Neuronal stem cell (in vitro differentiated cells): ENCODE data around the gene SNX4.

Experiments used
- DNase-seq: peaks from one replicate; pipeline ENCODE4 v3.0.0-alpha.2; 2013; ENCODE audit warnings: low spot score
- H2AFZ ChIP-seq: one replicate; pipeline ENCODE4 v1.6.1; 2013; ENCODE audit warnings: mild to moderate bottlenecking, low read length, inconsistent platforms
- H2AK5ac ChIP-seq: 2 replicates; pipeline ENCODE4 v1.6.1; 2013; ENCODE audit warnings: low read depth, mild to moderate bottlenecking, inconsistent platforms, low read length, moderate library complexity, mixed read lengths
- H2BK120ac ChIP-seq: 2 replicates; pipeline ENCODE4 v1.6.1; 2013; ENCODE audit warnings: low read depth, mild to moderate bottlenecking, inconsistent platforms, low read length, moderate library complexity, mixed read lengths
- H2BK12ac ChIP-seq: one replicate; pipeline ENCODE4 v1.6.1; 2013; ENCODE audit warnings: low read length, inconsistent platforms
- H2BK15ac ChIP-seq: 2 replicates; pipeline ENCODE4 v1.6.1; 2013; ENCODE audit warnings: mild to moderate bottlenecking, low read length, inconsistent platforms, mixed read lengths
- H2BK5ac ChIP-seq: one replicate; pipeline ENCODE4 v1.6.1; 2013; ENCODE audit warnings: inconsistent platforms, mild to moderate bottlenecking, low read length, moderate library complexity
- H3K14ac ChIP-seq: one replicate; pipeline ENCODE4 v1.6.1; 2013; ENCODE audit warnings: low read length, inconsistent platforms
- H3K18ac ChIP-seq: 2 replicates; pipeline ENCODE4 v1.6.1; 2013; ENCODE audit warnings: low read length, inconsistent platforms
- H3K23ac ChIP-seq: 2 replicates; pipeline ENCODE4 v1.6.1; 2013; ENCODE audit warnings: low read depth, mild to moderate bottlenecking, mixed read lengths, low read length, inconsistent platforms; ENCODE audit not compliant: poor library complexity
- H3K27ac ChIP-seq: replicated peaks from 3 replicates; pipeline ENCODE4 v1.5.1; 2013; ENCODE audit warnings: low read length, inconsistent platforms
- H3K27me3 ChIP-seq, 3 experiments: 2 replicates each; pipeline ENCODE4 v1.6.1; 2013; ENCODE audit warnings: low read length in 3 of 3, mild to moderate bottlenecking in 2 of 3, inconsistent platforms in 1 of 3, low read depth in 1 of 3, mixed read lengths in 1 of 3, moderate library complexity in 1 of 3; ENCODE audit not compliant: control insufficient read depth in 3 of 3, insufficient read depth in 3 of 3
- H3K36me3 ChIP-seq, 2 donors: replicated peaks in 1 of 2; 2 replicates each; pipeline ENCODE4 v1.6.1; 2013; ENCODE audit warnings: low read length in 2 of 2; ENCODE audit not compliant: control insufficient read depth in 2 of 2, insufficient read depth in 2 of 2
- H3K4ac ChIP-seq: 2 replicates; pipeline ENCODE4 v1.6.1; 2013; ENCODE audit warnings: inconsistent platforms, mild to moderate bottlenecking, low read length, moderate library complexity
- H3K4me1 ChIP-seq, 2 donors: 1 replicate in 1 of 2; 2 replicates in 1 of 2; pipeline ENCODE4 v1.6.1; 2013; ENCODE audit warnings: low read length in 2 of 2, low read depth in 1 of 2; ENCODE audit not compliant: control insufficient read depth in 2 of 2, insufficient read depth in 1 of 2
- H3K4me2 ChIP-seq: one replicate; pipeline ENCODE4 v1.6.1; 2013; ENCODE audit warnings: mild to moderate bottlenecking, low read length, inconsistent platforms; ENCODE audit not compliant: insufficient read depth, poor library complexity, severe bottlenecking
- H3K4me3 ChIP-seq, 2 donors: 2 replicates each; pipeline ENCODE4 v1.5.1; 2013; ENCODE audit warnings: low read length in 2 of 2, mild to moderate bottlenecking in 2 of 2, inconsistent platforms in 1 of 2, moderate library complexity in 1 of 2
- H3K79me1 ChIP-seq: one replicate; pipeline ENCODE4 v1.6.1; 2013; ENCODE audit warnings: low read depth, mild to moderate bottlenecking, inconsistent platforms, low read length, moderate library complexity
- H3K9ac ChIP-seq: one replicate; pipeline ENCODE4 v1.6.1; 2013; ENCODE audit warnings: mild to moderate bottlenecking, low read depth, low read length, inconsistent platforms; ENCODE audit not compliant: poor library complexity
- H3K9me3 ChIP-seq, 2 donors: replicated peaks in 1 of 2; 2 replicates each; pipeline versions ENCODE3 to v1.6.1; 2013; ENCODE audit warnings: low read length in 2 of 2, mild to moderate bottlenecking in 2 of 2, inconsistent platforms in 1 of 2, low read depth in 1 of 2, mixed read lengths in 1 of 2, moderate library complexity in 1 of 2; ENCODE audit not compliant: control insufficient read depth in 2 of 2, insufficient read depth in 1 of 2
- H4K8ac ChIP-seq: one replicate; pipeline ENCODE4 v1.6.1; 2013; ENCODE audit warnings: low read depth, mild to moderate bottlenecking, inconsistent platforms, low read length, moderate library complexity
- H4K91ac ChIP-seq: one replicate; pipeline ENCODE4 v1.6.1; 2013; ENCODE audit warnings: low read length, low read depth, mild to moderate bottlenecking, inconsistent platforms; ENCODE audit not compliant: poor library complexity
- WGBS, 2 donors: extraction: QIAGEN DNeasy Blood & Tissue Kit; methylation state at CpG; one replicate each; pipeline ENCODE4 v1.1.7; 2013; ENCODE audit warnings: missing lambda C conversion rate in 2 of 2, mixed read lengths in 1 of 2; ENCODE audit not compliant: insufficient read length in 2 of 2, insufficient replicate concordance in 1 of 2; ENCODE audit errors: extremely low coverage in 2 of 2; 5-methylcytosine and 5-hydroxymethylcytosine counted together

Gene SNX4

GRCh38 chr3:125428216-125428830 lies 91.7 kb downstream of the SNX4 start:
- H2AFZ ChIP-seq: no peak overlapping the region
- H3K79me1 ChIP-seq: no peaks in the 10 kb centered on the region
- H4K91ac ChIP-seq: no peak overlapping the region
- H3K9me3 ChIP-seq: no peaks in the 10 kb centered on the region
- H3K4me2 ChIP-seq: no peak overlapping the region
- H3K9ac ChIP-seq: no peak overlapping the region
- DNase-seq: no peak
- no peak overlapping the region for H2BK120ac ChIP-seq
- no peak overlapping the region for H3K23ac ChIP-seq
- H2AK5ac ChIP-seq: no peak overlapping the region
- no peak overlapping the region for H3K14ac ChIP-seq
- H2BK12ac ChIP-seq: no peak overlapping the region
- H2BK15ac ChIP-seq: no peak overlapping the region
- H2BK5ac ChIP-seq: peak overlapping the region; percentile 62
- H3K4me1 ChIP-seq: no peaks in the 10 kb centered on the region
- H4K8ac ChIP-seq: no peak overlapping the region
- no peaks in the 10 kb centered on the region for H3K27me3 ChIP-seq
- H3K18ac ChIP-seq: peak overlapping the region; percentile 34
- no peaks in the 10 kb centered on the region for H3K36me3 ChIP-seq
- H3K4ac ChIP-seq: no peak overlapping the region
- no peak overlapping the region for H3K4me3 ChIP-seq
- H3K27ac ChIP-seq: no peak overlapping the region
- WGBS, 2 donors: no CpG with 5 or more reads among the region's 7 CpGs

- DNase-seq: no peak
- WGBS, 2 donors: no CpG with 5 or more reads among the region's 4 CpGs
These were observed 101.7 kb downstream of the SNX4 start for GRCh38 chr3:125418306-125418705.

GRCh38 chr3:125416235-125416634 lies 103.8 kb downstream of the SNX4 start:
- peaks cover 0 to 3% of the 10 kb centered on the region in 2 donors for H3K9me3 ChIP-seq
- no peak overlapping the region for H3K4me3 ChIP-seq
- H3K79me1 ChIP-seq: no peaks in the 10 kb centered on the region
- no peak overlapping the region for H2BK120ac ChIP-seq
- no peak for DNase-seq
- WGBS, 2 donors: no CpG with 5 or more reads among the region's 3 CpGs
- no peaks in the 10 kb centered on the region for H3K27me3 ChIP-seq
- no peak overlapping the region for H2BK5ac ChIP-seq
- no peak overlapping the region for H2BK12ac ChIP-seq
- H3K23ac ChIP-seq: no peak overlapping the region
- H3K9ac ChIP-seq: no peak overlapping the region
- H3K14ac ChIP-seq: no peak overlapping the region
- H3K4me2 ChIP-seq: no peak overlapping the region
- no peak overlapping the region for H2BK15ac ChIP-seq
- H3K27ac ChIP-seq: no peak overlapping the region
- no peak overlapping the region for H3K4ac ChIP-seq
- no peak overlapping the region for H4K91ac ChIP-seq
- no peak overlapping the region for H2AK5ac ChIP-seq
- H2AFZ ChIP-seq: no peak overlapping the region
- H3K36me3 ChIP-seq: no peaks in the 10 kb centered on the region
- no peak overlapping the region for H3K18ac ChIP-seq
- no peak overlapping the region for H4K8ac ChIP-seq
- H3K4me1 ChIP-seq: peaks cover 0 to 1% of the 10 kb centered on the region in 2 donors

More at GRCh38 chr3:125418306-125418705, 101.7 kb downstream of the SNX4 start:
- Histone ChIP-seq H2BK12ac (no peak overlapping the region), H2AK5ac (no peak overlapping the region), H3K4me1 (peaks cover 0 to 1% of the 10 kb centered on the region in 2 donors), H2AFZ (no peak overlapping the region), H4K8ac (no peak overlapping the region), H3K18ac (no peak overlapping the region), H4K91ac (no peak overlapping the region), H3K36me3 (no peaks in the 10 kb centered on the region), H2BK15ac (no peak overlapping the region), H3K27ac (no peak overlapping the region), H2BK120ac (no peak overlapping the region), H3K79me1 (no peaks in the 10 kb centered on the region), H3K4me3 (peak overlapping the region in 1 of 2 donors; percentile 12), H3K9ac (no peak overlapping the region), H2BK5ac (no peak overlapping the region), H3K27me3 (no peaks in the 10 kb centered on the region), H3K4ac (no peak overlapping the region), H3K4me2 (no peak overlapping the region), H3K9me3 (peaks cover 2 to 3% of the 10 kb centered on the region in 2 donors), H3K14ac (no peak overlapping the region), H3K23ac (no peak overlapping the region)

GRCh38 chr3:125414669-125415068 lies 105.3 kb downstream of the SNX4 start:
- H2BK15ac ChIP-seq: no peak overlapping the region
- no peak for DNase-seq
- no CpG with 5 or more reads among the region's 8 CpGs for WGBS, 2 donors
- H3K14ac ChIP-seq: no peak overlapping the region
- no peak overlapping the region for H3K4ac ChIP-seq
- H3K36me3 ChIP-seq: no peaks in the 10 kb centered on the region
- no peak overlapping the region for H3K4me2 ChIP-seq
- no peak overlapping the region for H2BK5ac ChIP-seq
- H4K8ac ChIP-seq: no peak overlapping the region
- no peaks in the 10 kb centered on the region for H3K27me3 ChIP-seq
- no peak overlapping the region for H2AK5ac ChIP-seq
- H3K27ac ChIP-seq: no peak overlapping the region
- H3K79me1 ChIP-seq: no peaks in the 10 kb centered on the region
- no peak overlapping the region for H3K4me3 ChIP-seq
- no peak overlapping the region for H3K23ac ChIP-seq
- no peak overlapping the region for H3K18ac ChIP-seq
- no peak overlapping the region for H4K91ac ChIP-seq
- H3K4me1 ChIP-seq: peaks cover 0 to 1% of the 10 kb centered on the region in 2 donors
- no peak overlapping the region for H2AFZ ChIP-seq
- H2BK120ac ChIP-seq: no peak overlapping the region
- no peak overlapping the region for H3K9ac ChIP-seq
- no peak overlapping the region for H2BK12ac ChIP-seq
- H3K9me3 ChIP-seq: peaks cover 0 to 3% of the 10 kb centered on the region in 2 donors
